Measurements from ENCODE around the gene TRMT1.

The TRMT1 gene

GRCh38 chr19:13072188-13072908 is 44.2 kb downstream of the TRMT1 start:
- DNase-seq (ENCODE audit: low read depth in 2 of 2) = no peak

- DNase-seq (ENCODE audit: low read depth in 2 of 2) = no peak
Measured at GRCh38 chr19:13071444-13072187, 44.9 kb downstream of the TRMT1 start.

DNA sequence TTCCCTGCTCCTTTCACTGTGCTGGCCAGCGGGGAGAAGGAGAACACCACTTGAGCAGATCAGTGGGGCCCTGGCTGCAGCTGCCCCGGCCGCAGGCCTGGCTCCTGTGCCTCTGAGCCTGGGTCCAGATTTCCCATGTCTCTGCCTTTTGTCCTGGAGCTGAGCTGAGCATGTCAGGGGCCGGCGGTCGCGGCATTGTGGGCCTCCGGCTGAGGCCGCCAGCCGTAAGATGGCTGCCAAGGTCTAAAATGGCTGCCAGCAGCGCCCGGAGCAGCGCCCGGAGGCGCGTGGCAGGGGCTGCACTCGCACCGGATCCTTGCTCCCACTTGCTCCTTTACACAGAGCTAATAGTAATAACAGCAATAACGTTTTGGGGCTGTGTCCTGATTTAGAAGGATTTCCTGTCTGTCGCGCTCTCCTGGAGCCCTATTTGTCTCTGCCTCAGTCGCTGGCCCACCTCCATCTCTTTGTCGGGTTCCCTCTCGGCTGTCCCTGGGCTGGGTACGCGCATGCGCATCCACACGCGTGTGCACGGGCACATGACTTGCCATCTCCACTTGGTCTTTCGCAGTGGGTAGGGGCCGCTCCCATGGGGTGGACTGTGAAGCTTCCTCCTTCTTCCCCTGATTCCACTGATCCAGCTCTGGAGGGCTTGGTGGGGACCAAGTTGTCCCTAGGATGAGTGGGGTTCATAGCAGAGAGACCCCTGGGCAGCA is 46.0 kb downstream of the TRMT1 start:
- DNase-seq (ENCODE audit: low read depth in 2 of 2) = no peak

DNA sequence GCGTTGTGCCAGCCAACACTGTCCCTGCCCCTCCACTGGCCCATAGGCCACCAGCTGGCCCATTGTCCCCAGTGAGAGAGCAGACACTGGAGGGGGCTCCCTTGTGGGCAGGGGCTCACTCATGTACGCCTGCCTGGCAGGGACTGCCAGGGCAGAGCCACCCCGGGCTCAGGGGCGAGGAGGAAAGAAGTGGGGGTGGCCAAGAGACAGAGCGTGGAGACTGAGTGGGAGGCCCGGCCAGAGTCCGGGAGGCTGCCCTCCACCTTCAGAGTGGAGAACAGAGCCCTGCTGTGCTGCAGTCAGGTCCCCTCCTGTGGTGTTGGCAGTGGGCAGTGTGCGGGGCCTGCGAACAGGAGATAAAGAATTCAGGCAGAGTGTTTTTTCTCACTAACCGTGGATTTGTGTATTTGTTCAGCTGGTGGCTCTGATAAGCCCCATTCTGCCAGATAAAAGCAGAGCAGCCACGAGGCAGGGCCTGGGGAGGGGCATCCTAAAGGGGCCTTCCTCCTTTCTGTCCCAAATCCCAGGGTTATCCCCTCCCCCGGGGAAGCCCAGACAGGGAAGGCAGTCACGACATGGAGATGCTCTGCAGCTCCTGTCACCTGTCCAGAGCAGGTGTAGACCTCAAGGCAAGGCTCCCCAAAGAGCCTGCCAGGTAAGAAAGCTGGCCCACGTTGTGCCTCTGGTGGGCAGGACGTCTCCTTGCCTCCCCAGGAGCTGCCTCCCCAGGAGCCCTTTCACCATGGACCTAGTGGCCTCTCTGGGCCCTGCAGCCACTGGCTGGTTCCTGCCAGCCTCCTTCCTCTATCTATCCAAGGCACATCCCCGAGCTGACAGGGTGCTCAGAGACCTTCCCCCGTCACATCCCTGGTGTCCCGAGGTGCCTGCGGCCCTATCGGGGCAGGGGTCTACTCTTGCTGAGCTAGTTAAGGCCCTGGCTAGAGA is 46.9 kb downstream of the TRMT1 start:
- no peak for DNase-seq (ENCODE audit: low read depth in 2 of 2)

DNA sequence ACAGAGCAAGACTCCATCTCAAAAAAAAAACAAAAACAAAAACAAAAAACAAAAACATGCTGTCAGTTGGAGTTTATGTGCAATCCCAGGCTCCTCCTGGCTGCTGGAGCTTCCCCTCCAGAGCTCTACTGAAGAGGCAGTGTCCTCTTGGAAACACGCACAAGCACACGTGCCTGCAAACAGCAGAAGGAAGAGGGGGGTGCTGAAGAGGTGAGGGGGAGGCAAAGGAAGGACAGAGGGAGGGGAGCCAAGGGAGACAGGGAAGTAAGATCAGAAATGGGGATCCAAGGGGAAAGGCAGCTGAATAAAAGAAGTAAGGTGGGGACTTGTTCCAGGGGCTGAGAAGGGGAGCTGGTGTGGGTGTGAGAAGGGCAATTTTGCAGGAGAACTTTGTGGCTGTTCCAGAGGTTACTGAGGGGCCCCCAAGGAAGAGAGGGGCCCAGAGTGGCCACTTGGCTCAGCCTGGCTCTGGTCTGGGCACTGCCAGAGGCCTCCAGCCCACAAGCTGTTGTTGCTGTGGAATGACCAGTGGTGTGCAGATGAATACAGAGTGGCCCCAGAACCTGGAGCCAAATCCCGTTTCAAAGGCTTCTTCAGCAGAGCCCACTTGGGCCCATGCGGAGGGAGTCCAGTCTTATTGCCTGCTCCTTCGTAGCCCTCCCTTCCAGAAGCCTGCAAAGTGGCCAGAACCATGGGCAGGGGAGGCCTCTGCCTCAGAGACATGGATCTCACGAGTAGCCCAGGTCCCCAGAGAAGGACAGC is 48.3 kb downstream of the TRMT1 start:
- no peak for DNase-seq (ENCODE audit: low read depth in 2 of 2)

DNA sequence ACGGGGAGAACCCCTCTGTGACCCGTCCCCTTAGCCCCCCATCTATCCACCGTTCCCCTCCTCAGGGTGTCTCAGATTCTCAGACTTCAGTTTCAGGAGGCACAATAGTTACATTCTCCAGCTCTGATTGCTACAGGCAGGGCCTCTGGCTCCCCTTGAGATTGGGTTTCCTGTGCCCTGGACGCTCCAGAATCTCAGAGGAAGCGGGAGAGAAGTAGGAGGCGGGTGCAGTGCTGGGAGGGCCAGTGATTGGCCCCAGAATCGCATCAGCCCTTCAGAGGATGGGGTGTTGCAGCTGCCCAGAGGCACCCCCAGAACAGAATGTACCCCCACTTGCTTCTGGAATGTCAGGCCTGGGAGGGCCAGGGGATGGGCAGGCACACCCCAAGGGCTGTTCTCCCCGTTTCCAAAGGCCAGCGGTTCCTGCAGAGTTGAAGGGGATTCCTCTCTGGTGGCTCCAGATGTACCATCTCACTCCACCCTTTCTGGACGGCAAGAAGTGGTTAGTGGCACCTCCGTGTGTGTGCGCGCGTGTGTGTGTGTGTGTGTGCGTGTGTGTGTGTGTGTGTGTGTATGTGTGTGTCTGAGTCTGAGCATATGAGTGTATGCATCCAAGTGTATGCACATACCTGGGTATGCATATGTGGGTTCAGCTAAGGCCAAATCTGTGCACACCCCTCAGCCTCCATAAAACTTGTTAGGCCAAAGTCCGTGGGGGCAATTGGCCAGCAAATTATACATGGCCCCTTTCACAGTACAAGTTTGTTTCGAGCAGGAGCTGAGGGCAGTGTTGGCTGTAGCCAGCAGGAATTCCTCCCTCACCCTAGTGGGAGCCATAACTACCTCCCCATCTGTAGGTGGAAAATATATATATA is 49.4 kb downstream of the TRMT1 start:
- no peak for DNase-seq (ENCODE audit: low read depth in 2 of 2)

GRCh38 chr19:13066226-13066625 is 50.3 kb downstream of the TRMT1 start:
- no peak for DNase-seq (ENCODE audit: low read depth in 2 of 2)

- no peak for DNase-seq (ENCODE audit: low read depth in 2 of 2)
Measured at GRCh38 chr19:13064092-13064489, 52.4 kb downstream of the TRMT1 start.

- no peak for DNase-seq (ENCODE audit: low read depth in 2 of 2)
Measured at GRCh38 chr19:13063461-13064091, 53.0 kb downstream of the TRMT1 start.

GRCh38 chr19:13062317-13062716 is 54.2 kb downstream of the TRMT1 start:
- DNase-seq (ENCODE audit: low read depth in 2 of 2) = no peak

GRCh38 chr19:13060964-13061927 is 55.3 kb downstream of the TRMT1 start:
- DNase-seq (ENCODE audit: low read depth in 2 of 2) = peak; percentile 52 to 69

DNA sequence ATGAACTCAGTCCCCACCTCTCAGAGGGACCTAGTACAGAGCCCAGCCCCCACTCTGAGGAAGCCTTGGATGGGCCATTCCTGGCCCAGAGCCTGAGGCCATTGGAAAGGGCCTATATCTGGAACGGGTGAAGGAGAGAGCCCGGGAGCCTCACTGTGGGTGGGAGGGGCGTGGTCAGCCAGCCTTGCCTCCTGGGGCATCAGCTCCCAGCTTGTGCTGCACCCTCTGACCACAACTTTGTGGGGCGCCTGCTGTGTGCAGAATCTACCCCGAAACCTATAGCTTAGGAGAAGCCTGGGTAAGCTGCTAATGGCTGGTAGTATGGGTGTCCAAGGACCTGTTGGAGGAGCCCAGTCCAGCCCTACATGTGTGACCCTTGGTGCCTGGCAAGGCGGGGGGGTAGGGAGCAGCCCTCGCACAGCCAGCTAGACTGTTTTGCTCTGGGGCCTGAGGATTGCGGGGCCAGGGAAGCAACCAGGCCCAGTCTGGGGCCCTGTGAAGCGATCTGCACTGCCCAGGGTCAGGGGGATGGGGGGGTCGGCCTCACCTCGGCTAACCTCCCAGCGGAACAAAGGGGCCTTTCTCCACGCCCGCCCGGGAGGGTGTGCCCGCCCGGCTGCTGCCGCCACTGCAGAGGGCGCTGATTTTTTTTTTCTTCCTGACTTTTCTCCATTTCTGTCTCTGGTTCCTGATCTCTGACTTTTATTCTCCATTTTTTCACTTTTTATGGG is 56.1 kb downstream of the TRMT1 start:
- DNase-seq (ENCODE audit: low read depth in 2 of 2) = no peak

DNA sequence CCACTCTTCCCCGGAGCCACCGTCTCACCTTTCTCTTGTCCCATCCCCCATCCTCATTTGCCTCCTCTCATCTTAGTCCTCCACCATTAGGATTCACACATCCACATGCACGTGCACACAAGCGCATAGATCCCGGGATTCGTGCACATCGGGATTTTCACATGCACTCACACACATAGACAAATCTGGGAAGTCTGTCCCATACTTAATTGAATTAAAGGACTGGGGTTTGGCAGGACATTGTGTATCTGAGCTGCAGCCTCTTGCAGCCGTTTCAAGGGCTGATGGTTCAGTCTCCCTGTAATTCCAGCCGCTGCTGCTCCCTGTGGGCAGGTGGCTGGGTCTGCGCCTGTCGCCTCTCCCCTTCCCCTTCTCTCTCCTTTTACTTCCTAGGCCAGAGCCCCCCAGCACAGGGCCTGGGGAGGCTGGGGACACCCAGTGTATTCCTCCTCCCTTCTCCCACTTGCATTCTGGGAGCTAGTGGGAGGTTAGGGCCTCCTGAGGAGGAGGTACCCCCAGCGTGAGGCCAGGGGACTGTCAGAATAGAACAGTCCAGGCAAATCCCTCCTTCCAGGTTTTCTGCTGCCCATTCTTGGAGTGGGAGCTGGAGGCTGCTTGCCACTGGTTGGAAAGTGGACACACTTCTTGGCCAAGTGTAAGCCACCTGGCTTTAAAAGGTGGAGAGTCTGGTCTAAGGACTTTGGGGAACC is 57.4 kb downstream of the TRMT1 start:
- no peak for DNase-seq (ENCODE audit: low read depth in 2 of 2)

DNA sequence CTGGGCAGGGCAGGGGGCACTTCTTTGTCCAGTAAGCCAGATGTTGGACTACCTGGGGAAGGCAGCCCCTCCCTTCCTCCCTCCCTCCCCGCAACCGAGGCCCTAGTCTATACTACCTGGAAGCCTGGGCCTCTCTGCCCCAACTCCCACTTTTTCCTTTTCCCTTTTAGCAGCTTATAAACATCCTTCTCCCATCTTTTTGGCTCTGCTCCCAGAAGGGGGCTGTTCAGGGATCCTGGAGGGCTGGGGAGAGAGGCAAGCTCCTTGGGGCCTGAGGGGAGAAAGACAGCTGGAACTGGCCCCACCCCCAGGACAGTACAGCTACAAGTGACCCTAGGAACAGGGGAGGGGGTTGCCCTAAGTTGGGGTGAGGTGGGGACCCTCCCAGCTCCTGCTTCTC is 58.8 kb downstream of the TRMT1 start:
- DNase-seq (ENCODE audit: low read depth in 2 of 2) = no peak

DNA sequence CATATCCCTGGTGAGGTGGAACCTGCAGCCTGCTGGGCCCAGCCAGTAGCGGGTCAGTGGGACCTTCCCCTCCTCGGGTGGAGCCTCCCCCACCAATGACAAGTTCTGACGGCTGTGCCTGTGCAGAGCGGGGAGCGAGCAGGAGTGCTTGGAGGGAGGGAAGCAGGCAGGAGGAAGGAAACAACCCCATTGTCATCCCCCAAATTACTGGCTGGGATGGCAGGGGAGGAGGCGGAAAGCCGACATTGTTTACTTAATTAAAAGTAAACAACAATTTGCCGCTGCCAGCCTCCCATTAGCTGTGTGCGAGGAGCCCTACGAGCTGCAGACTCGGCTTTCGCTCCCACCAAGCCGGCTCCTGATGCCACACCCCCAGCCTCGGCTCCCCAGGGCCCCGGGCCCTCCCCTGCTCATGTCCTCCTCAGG is 59.4 kb downstream of the TRMT1 start:
- DNase-seq (ENCODE audit: low read depth in 2 of 2) = no peak

GRCh38 chr19:13056052-13056660 is 60.4 kb downstream of the TRMT1 start:
- no peak for DNase-seq (ENCODE audit: low read depth in 2 of 2)
